Neural cell (in vitro differentiated cells): ENCODE measurements around the gene TNRC6A. TPM values are rescaled to one million over a fixed set of nuclear protein-coding genes. Genes with fewer than 3 reads are reported as not detected.

Source experiments
- H2AFZ ChIP-seq: fragments of 200-600, 300-800 bp; sonication (generic), shearing (Covaris generic); 2 replicates; pipeline ENCODE4 v1.6.0; 2014; ENCODE audit warnings: low read depth, mild to moderate bottlenecking, antibody characterized with exemption, low read length, moderate library complexity
- H3F3A ChIP-seq: fragments of 200-600 bp; shearing (Covaris generic); 2 replicates; pipeline ENCODE4 v1.6.1; 2016; ENCODE audit warnings: mild to moderate bottlenecking, moderate library complexity, mixed read lengths, antibody characterized with exemption, low read length; ENCODE audit not compliant: insufficient read depth, poor library complexity, severe bottlenecking
- H3K27ac ChIP-seq: fragments of 200-600, 300-800 bp; sonication (generic), shearing (Covaris generic); 2 replicates; pipeline ENCODE4 v1.5.1; 2014; ENCODE audit warnings: mild to moderate bottlenecking, low read length, moderate library complexity
- H3K27me3 ChIP-seq: fragments of 300-800, 200-600 bp; sonication (generic), shearing (Covaris generic); 2 replicates; pipeline ENCODE4 v1.6.0; 2014; ENCODE audit warnings: mild to moderate bottlenecking, low read depth, low read length, moderate library complexity; ENCODE audit not compliant: insufficient read depth
- H3K36me3 ChIP-seq: fragments of 300-800, 200-600 bp; sonication (generic), shearing (Covaris generic); 2 replicates; pipeline ENCODE4 v1.5.1; 2014; ENCODE audit warnings: mild to moderate bottlenecking, antibody characterized with exemption, low read length, moderate library complexity; ENCODE audit not compliant: insufficient read depth
- H3K4me2 ChIP-seq: fragments of 300-800, 200-600 bp; sonication (generic), shearing (Covaris generic); 2 replicates; pipeline ENCODE4 v1.6.0; 2014; ENCODE audit warnings: mild to moderate bottlenecking, low read length
- H3K4me3 ChIP-seq: fragments of 300-800, 200-600 bp; sonication (generic), shearing (Covaris generic); 2 replicates; pipeline ENCODE4 v1.5.1; 2014; ENCODE audit warnings: mild to moderate bottlenecking, low read length, moderate library complexity
- H3K79me2 ChIP-seq: fragments of 200-600 bp; shearing (Covaris generic); replicated peaks from 2 replicates; pipeline ENCODE4 v1.6.0; 2014; ENCODE audit warnings: mild to moderate bottlenecking, low read length, moderate library complexity; ENCODE audit not compliant: insufficient read depth
- H3K9ac ChIP-seq: fragments of 300-800, 200-600 bp; sonication (generic), shearing (Covaris generic); 2 replicates; pipeline ENCODE4 v1.6.1; 2016; ENCODE audit warnings: mild to moderate bottlenecking, low read length, mixed read lengths
- H3K9me2 ChIP-seq: fragments of 200-600 bp; shearing (Covaris generic); 2 replicates; pipeline ENCODE4 v1.6.1; 2016; ENCODE audit warnings: mild to moderate bottlenecking, low read length, mixed read lengths; ENCODE audit not compliant: insufficient read depth
- H3K9me3 ChIP-seq: fragments of 200-600, 300-800 bp; sonication (generic), shearing (Covaris generic); 2 replicates; pipeline ENCODE4 v1.6.1; 2016; ENCODE audit warnings: mild to moderate bottlenecking, mixed run types, low read length, moderate library complexity, mixed read lengths
- H4K20me1 ChIP-seq: fragments of 200-600 bp; shearing (Covaris generic); 2 replicates; pipeline ENCODE4 v1.6.1; 2016; ENCODE audit warnings: mild to moderate bottlenecking, mixed run types; ENCODE audit not compliant: insufficient read depth
- EZH2 ChIP-seq: fragments of 200-600, 300-800 bp; shearing (Covaris generic), sonication (generic); IDR thresholded peaks from 2 replicates; pipeline ENCODE4 v1.6.1; 2014; ENCODE audit warnings: antibody characterized with exemption, low read length, borderline replicate concordance, mild to moderate bottlenecking; ENCODE audit not compliant: insufficient read depth, poor library complexity, severe bottlenecking
- MXI1 ChIP-seq: fragments of 450-650 bp; conservative IDR thresholded peaks from 2 replicates; pipeline ENCODE4 v1.6.1; 2014; ENCODE audit warnings: antibody characterized with exemption, mild to moderate bottlenecking; ENCODE audit not compliant: poor library complexity, severe bottlenecking
- POLR2AphosphoS5 ChIP-seq: IDR thresholded peaks from 2 replicates; pipeline ENCODE4 v1.6.1; 2012
- RAD21 ChIP-seq: fragments of 450-650 bp; conservative IDR thresholded peaks from 2 replicates; pipeline ENCODE4 v1.6.1; 2014; ENCODE audit warnings: antibody characterized with exemption, mild to moderate bottlenecking, moderate library complexity
- SMC3 ChIP-seq: fragments of 450-650 bp; conservative IDR thresholded peaks from 2 replicates; pipeline ENCODE4 v1.6.1; 2014; ENCODE audit warnings: antibody characterized with exemption, mild to moderate bottlenecking, moderate library complexity; ENCODE audit not compliant: poor library complexity
- TAF1 ChIP-seq: IDR thresholded peaks from 2 replicates; pipeline ENCODE4 v1.6.1; 2012; ENCODE audit warnings: low read depth
- polyA plus RNA-seq: library from polyadenylated mRNA; depleted of rRNA; stranded (reverse); fragments of >200 nt; gene quantifications from 2 replicates; pipeline ENCODE4 v1.2.3, GENCODE V29; 2014
- TF ChIP-seq, protein P1 (sequence below): IDR thresholded peaks from 2 replicates; pipeline ENCODE4 v1.6.1; 2012; ENCODE audit warnings: borderline replicate concordance
- TF ChIP-seq, protein P2 (sequence below): fragments of 450-650 bp; IDR thresholded peaks from 2 replicates; pipeline ENCODE4 v1.5.1; 2014; ENCODE audit warnings: antibody characterized with exemption, mild to moderate bottlenecking, moderate library complexity; ENCODE audit not compliant: poor library complexity, severe bottlenecking

The TNRC6A gene
- polyA plus RNA-seq, 1 donor from 2014 or later: 32.1 TPM

DNA sequence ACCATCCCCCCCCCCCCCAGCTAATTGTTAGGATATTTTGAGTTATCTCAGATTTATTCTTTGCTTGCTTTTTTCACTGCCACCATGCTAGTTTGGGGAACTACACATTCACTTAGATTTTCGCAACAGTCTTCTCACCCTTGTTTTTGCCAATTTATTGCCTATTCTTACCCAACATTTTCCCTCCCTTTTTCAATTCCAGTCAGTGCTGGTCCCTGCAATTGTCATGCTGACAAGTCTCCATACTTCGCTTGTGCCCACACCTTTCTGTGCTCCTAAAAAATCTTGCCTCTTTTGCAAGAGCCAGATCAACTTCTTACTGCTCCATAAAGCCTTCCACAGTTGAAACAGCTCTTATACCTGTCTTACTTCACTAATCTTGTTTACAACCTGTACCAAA is 16.3 kb downstream of the TNRC6A start:
- no peak overlapping the region for H3K4me2 ChIP-seq
- no peaks in the 10 kb centered on the region for H3K9me3 ChIP-seq
- no peaks in the 10 kb centered on the region for H3K27me3 ChIP-seq
- no peak overlapping the region for H3K27ac ChIP-seq
- H4K20me1 ChIP-seq: peaks cover 10% of the 10 kb centered on the region
- no peak overlapping the region for H3K4me3 ChIP-seq
- H3F3A ChIP-seq: no peaks in the 10 kb centered on the region
- H3K9me2 ChIP-seq: no peaks in the 10 kb centered on the region
- H3K79me2 ChIP-seq: peaks cover 99% of the 10 kb centered on the region
- no peak for TF ChIP-seq MXI1
- no peak for TF ChIP-seq POLR2AphosphoS5
- TF ChIP-seq SMC3: no peak
- TF ChIP-seq, protein P1, sequence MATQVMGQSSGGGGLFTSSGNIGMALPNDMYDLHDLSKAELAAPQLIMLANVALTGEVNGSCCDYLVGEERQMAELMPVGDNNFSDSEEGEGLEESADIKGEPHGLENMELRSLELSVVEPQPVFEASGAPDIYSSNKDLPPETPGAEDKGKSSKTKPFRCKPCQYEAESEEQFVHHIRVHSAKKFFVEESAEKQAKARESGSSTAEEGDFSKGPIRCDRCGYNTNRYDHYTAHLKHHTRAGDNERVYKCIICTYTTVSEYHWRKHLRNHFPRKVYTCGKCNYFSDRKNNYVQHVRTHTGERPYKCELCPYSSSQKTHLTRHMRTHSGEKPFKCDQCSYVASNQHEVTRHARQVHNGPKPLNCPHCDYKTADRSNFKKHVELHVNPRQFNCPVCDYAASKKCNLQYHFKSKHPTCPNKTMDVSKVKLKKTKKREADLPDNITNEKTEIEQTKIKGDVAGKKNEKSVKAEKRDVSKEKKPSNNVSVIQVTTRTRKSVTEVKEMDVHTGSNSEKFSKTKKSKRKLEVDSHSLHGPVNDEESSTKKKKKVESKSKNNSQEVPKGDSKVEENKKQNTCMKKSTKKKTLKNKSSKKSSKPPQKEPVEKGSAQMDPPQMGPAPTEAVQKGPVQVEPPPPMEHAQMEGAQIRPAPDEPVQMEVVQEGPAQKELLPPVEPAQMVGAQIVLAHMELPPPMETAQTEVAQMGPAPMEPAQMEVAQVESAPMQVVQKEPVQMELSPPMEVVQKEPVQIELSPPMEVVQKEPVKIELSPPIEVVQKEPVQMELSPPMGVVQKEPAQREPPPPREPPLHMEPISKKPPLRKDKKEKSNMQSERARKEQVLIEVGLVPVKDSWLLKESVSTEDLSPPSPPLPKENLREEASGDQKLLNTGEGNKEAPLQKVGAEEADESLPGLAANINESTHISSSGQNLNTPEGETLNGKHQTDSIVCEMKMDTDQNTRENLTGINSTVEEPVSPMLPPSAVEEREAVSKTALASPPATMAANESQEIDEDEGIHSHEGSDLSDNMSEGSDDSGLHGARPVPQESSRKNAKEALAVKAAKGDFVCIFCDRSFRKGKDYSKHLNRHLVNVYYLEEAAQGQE: no peak
- TF ChIP-seq TAF1: no peak
- TF ChIP-seq EZH2: no peak
- TF ChIP-seq, protein P2, sequence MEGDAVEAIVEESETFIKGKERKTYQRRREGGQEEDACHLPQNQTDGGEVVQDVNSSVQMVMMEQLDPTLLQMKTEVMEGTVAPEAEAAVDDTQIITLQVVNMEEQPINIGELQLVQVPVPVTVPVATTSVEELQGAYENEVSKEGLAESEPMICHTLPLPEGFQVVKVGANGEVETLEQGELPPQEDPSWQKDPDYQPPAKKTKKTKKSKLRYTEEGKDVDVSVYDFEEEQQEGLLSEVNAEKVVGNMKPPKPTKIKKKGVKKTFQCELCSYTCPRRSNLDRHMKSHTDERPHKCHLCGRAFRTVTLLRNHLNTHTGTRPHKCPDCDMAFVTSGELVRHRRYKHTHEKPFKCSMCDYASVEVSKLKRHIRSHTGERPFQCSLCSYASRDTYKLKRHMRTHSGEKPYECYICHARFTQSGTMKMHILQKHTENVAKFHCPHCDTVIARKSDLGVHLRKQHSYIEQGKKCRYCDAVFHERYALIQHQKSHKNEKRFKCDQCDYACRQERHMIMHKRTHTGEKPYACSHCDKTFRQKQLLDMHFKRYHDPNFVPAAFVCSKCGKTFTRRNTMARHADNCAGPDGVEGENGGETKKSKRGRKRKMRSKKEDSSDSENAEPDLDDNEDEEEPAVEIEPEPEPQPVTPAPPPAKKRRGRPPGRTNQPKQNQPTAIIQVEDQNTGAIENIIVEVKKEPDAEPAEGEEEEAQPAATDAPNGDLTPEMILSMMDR: no peak
- H3K36me3 ChIP-seq: no peaks in the 10 kb centered on the region
- no peak overlapping the region for H3K9ac ChIP-seq
- H2AFZ ChIP-seq: no peak overlapping the region

DNA sequence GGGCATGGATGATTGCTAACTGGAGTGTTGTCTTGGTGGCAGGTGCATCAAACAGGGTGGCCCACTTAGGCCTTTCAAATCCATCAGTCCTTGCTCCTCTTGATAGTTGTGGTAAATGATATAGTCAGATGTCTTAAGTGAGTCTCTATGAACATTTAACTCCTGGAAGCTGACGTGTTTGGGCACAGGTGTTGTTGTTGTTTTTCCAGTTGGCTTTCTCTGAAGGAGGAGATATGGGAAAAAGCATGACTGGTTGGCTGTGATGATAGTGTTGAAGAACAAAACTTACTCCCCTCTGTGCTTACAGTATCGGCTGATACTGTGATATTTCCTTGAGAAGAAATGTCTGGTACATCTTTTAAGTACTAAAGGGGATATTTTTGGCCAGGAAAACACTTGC is 18.0 kb downstream of the TNRC6A start:
- Histone ChIP-seq H3K79me2 (peaks cover 97% of the 10 kb centered on the region), H3F3A (no peaks in the 10 kb centered on the region), H2AFZ (no peak overlapping the region), H3K27me3 (no peaks in the 10 kb centered on the region), H3K4me2 (no peak overlapping the region), H3K4me3 (no peak overlapping the region), H3K36me3 (no peaks in the 10 kb centered on the region), H4K20me1 (peaks cover 10% of the 10 kb centered on the region), H3K9me3 (no peaks in the 10 kb centered on the region), H3K9me2 (no peaks in the 10 kb centered on the region), H3K27ac (no peak overlapping the region), H3K9ac (no peak overlapping the region)
- TF ChIP-seq, protein P2: no peak
- TF ChIP-seq RAD21 (no peak), POLR2AphosphoS5 (no peak)
